H7 (cell line): ENCODE results near the gene NNT. TPM values are rescaled to one million over a fixed set of nuclear protein-coding genes. Genes with fewer than 3 reads are reported as not detected.

Experiments
- DNase-seq: peaks from one replicate; pipeline ENCODE4 v3.0.0; 2012
- H3K27me3 ChIP-seq: 2 replicates; pipeline ENCODE4 v1.6.0; 2011; ENCODE audit warnings: mild to moderate bottlenecking, low read length; ENCODE audit not compliant: control insufficient read depth, insufficient read depth
- H3K36me3 ChIP-seq: replicated peaks from 2 replicates; pipeline ENCODE4 v1.5.1; 2011; ENCODE audit warnings: low read length; ENCODE audit not compliant: control insufficient read depth, insufficient read depth
- H3K4me3 ChIP-seq: 2 replicates; pipeline ENCODE4 v1.5.1; 2011; ENCODE audit warnings: low read depth, mild to moderate bottlenecking, control low read depth, low read length, moderate library complexity; ENCODE audit not compliant: insufficient read depth
- total RNA-seq: library from RNA; depleted of rRNA; stranded (reverse); fragments of >200 nt; shearing (Covaris generic); gene quantifications from 2 replicates; pipeline ENCODE4 v1.2.3, GENCODE V29; 2014

NNT gene
- total RNA-seq, 1 experiment from 2014 or later = 28.8 TPM

- Histone ChIP-seq H3K27me3 (no peaks in the 10 kb centered on the region), H3K4me3 (no peak overlapping the region), H3K36me3 (no peaks in the 10 kb centered on the region)
- peak; percentile 25 for DNase-seq
These were observed 28.4 kb downstream of the NNT start for GRCh38 chr5:43631182-43631910.

- Histone ChIP-seq H3K4me3 (no peak overlapping the region), H3K27me3 (no peaks in the 10 kb centered on the region), H3K36me3 (no peaks in the 10 kb centered on the region)
- DNase-seq = no peak
These were observed 31.6 kb downstream of the NNT start for GRCh38 chr5:43634621-43635020.

GRCh38 chr5:43635374-43635773, 32.4 kb downstream of the NNT start:
- Histone ChIP-seq H3K36me3 (no peaks in the 10 kb centered on the region), H3K27me3 (no peaks in the 10 kb centered on the region), H3K4me3 (no peak overlapping the region)
- DNase-seq = no peak

GRCh38 chr5:43636076-43636475, 33.1 kb downstream of the NNT start:
- Histone ChIP-seq H3K4me3 (no peak overlapping the region), H3K36me3 (no peaks in the 10 kb centered on the region), H3K27me3 (no peaks in the 10 kb centered on the region)
- DNase-seq = no peak

- no peaks in the 10 kb centered on the region for H3K36me3 ChIP-seq
- no peak overlapping the region for H3K4me3 ChIP-seq
- DNase-seq = no peak
- no peaks in the 10 kb centered on the region for H3K27me3 ChIP-seq
These were observed 34.4 kb downstream of the NNT start for GRCh38 chr5:43637416-43637815.

GRCh38 chr5:43638107-43638506, 35.1 kb downstream of the NNT start:
- Histone ChIP-seq H3K4me3 (no peak overlapping the region), H3K27me3 (no peaks in the 10 kb centered on the region), H3K36me3 (no peaks in the 10 kb centered on the region)
- no peak for DNase-seq

- DNase-seq = no peak
- Histone ChIP-seq H3K36me3 (no peaks in the 10 kb centered on the region), H3K27me3 (no peaks in the 10 kb centered on the region), H3K4me3 (no peak overlapping the region)
These were observed 35.6 kb downstream of the NNT start for GRCh38 chr5:43638546-43638945.

- Histone ChIP-seq H3K27me3 (no peaks in the 10 kb centered on the region), H3K36me3 (no peaks in the 10 kb centered on the region), H3K4me3 (no peak overlapping the region)
- no peak for DNase-seq
These were observed 36.6 kb downstream of the NNT start for GRCh38 chr5:43639566-43639965.

- no peaks in the 10 kb centered on the region for H3K36me3 ChIP-seq
- no peaks in the 10 kb centered on the region for H3K27me3 ChIP-seq
- H3K4me3 ChIP-seq = no peak overlapping the region
These were observed 39.4 kb downstream of the NNT start for GRCh38 chr5:43642428-43642827.

GRCh38 chr5:43643327-43643726, 40.3 kb downstream of the NNT start:
- Histone ChIP-seq H3K4me3 (no peak overlapping the region), H3K36me3 (no peaks in the 10 kb centered on the region), H3K27me3 (no peaks in the 10 kb centered on the region)
- DNase-seq = no peak

More at GRCh38 chr5:43642428-43642827, 39.4 kb downstream of the NNT start:
- no peak for DNase-seq

- no peak for DNase-seq
- Histone ChIP-seq H3K4me3 (no peak overlapping the region), H3K27me3 (no peaks in the 10 kb centered on the region), H3K36me3 (no peaks in the 10 kb centered on the region)
These were observed 40.8 kb downstream of the NNT start for GRCh38 chr5:43643750-43644149.

GRCh38 chr5:43646992-43647391, 44.0 kb downstream of the NNT start:
- Histone ChIP-seq H3K27me3 (no peaks in the 10 kb centered on the region), H3K4me3 (no peak overlapping the region), H3K36me3 (no peaks in the 10 kb centered on the region)
- DNase-seq = no peak

- no peaks in the 10 kb centered on the region for H3K27me3 ChIP-seq
- no peaks in the 10 kb centered on the region for H3K36me3 ChIP-seq
- no peak for DNase-seq
- no peak overlapping the region for H3K4me3 ChIP-seq
These were observed 44.8 kb downstream of the NNT start for GRCh38 chr5:43647789-43648188.

- Histone ChIP-seq H3K4me3 (no peak overlapping the region), H3K36me3 (no peaks in the 10 kb centered on the region), H3K27me3 (no peaks in the 10 kb centered on the region)
- no peak for DNase-seq
These were observed 45.6 kb downstream of the NNT start for GRCh38 chr5:43648499-43649124.

- no peaks in the 10 kb centered on the region for H3K27me3 ChIP-seq
- no peak overlapping the region for H3K4me3 ChIP-seq
- no peaks in the 10 kb centered on the region for H3K36me3 ChIP-seq
- DNase-seq = no peak
These were observed 46.3 kb downstream of the NNT start for GRCh38 chr5:43649256-43649655.
